ENCODE data around the gene SFXN2.
"Not testable (repeated sequence)": the region's sequence is repeated elsewhere in the genome, so short reads cannot be mapped to it uniquely, and the experiment has no call there.

Gene SFXN2, protein sequence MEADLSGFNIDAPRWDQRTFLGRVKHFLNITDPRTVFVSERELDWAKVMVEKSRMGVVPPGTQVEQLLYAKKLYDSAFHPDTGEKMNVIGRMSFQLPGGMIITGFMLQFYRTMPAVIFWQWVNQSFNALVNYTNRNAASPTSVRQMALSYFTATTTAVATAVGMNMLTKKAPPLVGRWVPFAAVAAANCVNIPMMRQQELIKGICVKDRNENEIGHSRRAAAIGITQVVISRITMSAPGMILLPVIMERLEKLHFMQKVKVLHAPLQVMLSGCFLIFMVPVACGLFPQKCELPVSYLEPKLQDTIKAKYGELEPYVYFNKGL

DNA sequence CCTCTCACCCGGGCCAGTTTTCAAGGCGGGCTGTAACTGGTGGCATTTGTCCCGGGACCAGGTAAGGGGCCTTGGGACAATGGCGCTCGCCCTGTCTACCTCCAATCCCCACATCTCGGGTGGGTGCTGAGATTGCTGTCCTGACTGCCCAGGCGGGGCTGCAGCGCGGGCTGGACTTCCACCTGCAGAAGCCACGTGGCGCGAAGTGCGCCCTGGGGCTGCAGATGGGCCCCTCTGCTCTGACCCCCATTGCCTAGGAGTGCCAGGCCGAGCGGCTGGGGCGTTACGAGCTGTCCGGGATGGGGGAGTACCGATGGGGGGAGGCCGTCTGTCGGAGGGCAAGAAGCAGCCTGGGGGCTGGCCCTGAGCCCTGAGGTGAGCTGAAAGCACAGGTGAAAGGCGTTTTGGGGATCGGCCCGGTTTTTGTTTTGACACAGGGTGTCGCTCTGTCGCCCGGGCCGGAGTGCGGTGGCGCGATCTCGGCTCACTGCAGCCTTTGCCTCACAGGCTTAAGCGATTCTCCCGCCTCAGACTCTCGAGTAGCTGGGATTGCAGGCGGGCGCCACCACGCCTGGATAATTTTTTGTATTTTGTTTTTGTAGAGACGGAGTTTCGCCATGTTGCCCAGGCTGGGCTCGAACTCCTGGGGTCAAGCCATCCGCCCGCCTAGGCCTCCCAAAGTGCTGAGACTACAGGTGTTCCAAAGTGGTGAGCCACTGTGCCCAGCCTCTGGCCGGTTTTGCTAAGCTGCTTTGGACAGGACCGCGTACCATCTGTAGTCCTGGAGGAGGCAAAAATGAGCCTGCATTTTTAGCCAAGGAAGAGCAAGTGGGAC is at the start of gene SFXN2:
TSS of gene SFXN2 (plus strand) at position 16 of the 835 bp plus-strand sequence. CDS start 12,001 bp downstream, outside the sequence.
- no peak for DNase-seq (ENCODE audit: low read depth)

DNA sequence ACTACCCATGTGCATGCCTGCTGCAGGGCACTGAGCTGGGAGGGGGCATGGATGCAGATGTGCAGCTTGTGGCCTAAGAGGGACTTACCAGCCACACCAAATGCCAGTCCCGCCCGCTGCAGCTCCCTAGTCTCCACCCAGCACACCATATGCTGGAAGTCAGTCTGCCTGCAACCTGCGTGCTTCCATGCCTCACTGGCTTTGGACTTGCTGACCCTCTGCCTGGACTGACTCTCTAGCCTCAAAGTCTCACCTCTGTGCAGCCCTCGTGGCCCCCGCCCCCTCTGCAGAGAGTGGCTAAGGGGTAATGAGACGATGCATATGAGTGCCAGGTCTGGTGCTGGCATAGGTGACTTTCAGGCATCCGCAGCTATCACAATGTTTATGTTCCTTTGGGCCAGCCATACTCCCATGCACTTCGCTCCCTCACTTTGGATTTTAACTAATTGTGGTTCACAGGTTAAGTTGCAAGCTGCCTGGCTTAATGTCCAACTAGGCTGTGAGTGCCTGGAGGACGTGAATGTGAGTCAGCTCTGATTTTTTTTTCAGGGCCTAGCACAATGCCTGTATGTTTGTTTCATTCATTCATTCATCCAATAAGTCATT is 48.4 kb upstream of the SFXN2 start:
- no peak for DNase-seq (ENCODE audit: low read depth)

DNA sequence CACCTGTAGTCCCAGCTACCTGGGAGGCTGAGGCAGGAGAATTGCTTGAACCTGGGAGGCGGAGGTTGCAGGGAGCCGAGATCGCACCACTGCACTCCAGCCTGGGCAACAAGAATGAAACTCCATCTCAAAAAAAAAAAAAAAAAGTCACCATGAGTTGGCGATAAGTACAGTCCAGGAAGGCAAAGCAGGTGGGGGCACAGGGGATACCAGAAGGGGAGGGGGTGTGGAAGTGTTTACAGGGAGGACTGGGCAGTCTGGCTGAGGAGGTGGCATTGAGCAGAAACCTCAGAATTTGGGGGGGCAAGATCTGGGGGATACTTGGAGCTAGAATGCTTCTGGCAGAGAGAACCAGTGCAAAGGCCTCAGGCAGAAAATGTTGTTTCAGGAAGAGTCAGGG is 47.0 kb upstream of the SFXN2 start:
- not testable (repeated sequence) for DNase-seq (ENCODE audit: low read depth)

DNA sequence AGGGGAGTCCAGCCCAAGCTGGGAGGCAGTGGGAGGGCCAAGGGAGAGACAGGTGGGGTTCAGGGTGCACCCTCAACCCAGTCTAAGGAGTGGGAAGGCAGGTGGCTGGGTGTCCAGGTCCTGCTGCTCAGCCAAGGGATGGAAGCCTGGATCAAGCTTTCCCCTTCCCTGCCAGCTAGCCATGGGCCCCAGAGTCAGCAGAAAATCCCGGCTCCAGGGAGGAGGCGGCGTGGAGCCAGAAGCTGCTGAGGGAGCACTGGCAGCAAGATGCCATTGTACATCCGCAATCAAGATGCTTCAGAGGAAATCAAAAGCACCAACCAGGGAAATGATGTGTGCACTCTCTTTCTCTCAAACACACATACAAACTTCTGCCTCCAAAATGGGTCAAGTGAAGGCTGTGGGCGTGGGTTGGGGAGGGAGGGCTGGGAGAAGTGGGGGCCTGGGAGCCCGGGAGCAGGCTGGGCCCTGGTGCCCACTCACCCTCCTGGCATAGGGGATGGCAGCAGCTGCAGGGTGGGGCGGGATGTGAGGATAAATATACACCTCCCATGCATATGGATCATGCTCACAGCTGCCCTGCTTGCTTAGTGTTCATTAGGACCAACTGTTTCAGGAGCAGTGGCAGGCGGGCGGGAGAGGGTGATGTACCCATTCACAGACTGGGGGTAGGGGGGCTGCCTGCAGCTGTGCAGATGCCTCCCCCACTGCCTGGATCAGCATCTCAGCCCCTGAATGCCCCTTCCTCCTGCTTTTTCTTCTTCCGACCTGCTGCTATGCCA is 45.9 kb upstream of the SFXN2 start:
- no peak for DNase-seq (ENCODE audit: low read depth)

DNA sequence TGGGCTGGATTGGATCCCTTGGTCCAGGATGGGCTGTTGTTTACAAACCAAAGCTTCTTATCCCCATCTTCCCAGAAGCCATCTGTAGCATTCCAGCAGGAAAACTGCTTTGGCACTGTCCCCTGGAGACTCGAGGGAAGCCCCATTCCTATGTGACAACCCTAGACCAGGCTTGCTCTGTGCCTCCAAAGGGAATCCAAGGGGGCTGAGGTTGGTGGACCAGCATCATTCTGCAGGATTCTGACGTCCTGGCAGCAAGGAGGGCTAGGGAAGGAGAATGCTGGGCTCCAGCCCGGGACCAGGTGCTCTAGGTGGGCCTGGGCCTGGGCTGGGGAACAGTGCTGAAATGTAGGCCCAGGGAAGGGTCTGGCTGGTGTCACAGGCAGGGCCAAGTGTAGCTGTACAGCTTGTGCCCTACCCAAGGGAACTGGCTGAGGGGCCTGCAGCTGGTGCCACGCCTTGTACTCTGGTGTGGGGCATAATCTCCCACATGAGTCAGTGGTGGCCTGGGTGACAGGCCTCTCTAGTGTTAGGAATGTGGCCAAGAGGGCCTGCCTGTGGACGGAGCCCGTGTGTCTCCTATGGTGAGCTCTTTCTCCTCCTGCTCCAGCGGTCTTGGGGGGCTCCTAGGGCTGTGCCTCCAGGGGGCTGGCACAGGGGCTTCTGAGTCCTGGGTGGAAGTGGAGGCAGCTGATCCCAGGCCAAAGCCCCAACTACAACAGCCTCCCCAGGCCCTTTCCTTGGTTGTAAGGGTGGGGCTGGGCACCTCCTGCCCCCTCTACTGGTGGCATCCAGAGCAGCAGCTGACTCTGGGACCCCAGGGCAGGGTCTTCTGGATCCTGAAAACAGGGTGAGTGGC is 45.0 kb upstream of the SFXN2 start:
- DNase-seq (ENCODE audit: low read depth) = no peak

DNA sequence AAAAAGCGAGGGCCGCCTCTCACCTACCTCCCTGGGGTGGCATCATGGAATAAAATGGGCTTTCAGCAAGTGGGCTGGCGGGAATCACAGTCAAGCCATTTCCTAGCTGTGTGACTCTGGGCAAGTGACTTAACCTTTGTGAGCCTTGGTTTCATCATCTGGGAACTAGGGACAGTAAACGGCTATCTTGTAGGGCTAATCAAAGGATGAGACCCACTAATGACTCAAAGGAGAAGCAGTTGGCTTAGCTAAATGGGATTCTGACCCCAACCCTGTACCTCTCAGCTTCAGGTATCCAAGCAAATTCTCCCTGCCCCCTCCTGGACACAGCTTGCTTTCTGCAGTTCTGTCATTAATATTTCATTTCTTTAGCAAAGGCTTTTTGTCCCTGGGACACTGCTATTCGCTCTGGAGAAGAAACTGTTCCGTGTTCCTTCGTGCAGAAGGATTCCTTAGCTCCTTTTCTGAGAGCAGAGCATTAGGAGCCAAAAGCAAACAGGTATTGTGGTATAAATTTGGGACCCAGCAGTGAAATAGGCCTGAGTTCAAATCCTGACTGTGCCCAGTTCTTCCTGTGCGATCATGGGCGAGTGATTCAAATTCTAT is 44.3 kb upstream of the SFXN2 start:
- no peak for DNase-seq (ENCODE audit: low read depth)

DNA sequence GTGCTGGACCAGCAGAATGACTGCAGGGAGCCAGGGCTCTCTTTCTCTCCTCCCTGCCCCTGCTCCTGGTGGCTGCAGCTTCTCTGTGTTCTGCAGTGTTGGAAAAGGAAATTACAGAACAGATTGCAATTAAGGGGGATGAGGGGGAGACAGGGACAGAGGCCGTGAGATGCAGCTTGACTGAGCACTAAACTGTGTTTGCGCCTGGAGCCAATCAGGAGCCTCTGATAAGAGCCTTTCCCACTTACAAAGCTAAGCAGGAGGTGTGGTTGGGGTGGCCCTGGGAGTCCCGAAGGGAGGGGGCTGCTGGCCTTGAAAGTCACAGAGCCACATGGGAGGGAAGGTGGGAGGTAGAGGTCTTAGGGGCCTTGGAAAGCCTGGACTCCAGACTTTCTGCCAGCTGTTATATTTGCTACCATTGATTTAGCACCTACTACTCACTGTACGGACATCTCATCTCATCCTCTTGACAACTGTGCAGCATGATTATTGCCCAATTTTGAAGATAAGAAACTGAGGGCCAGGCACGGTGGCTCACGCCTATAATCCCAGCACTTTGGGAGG is 43.5 kb upstream of the SFXN2 start:
- no peak for DNase-seq (ENCODE audit: low read depth)

DNA sequence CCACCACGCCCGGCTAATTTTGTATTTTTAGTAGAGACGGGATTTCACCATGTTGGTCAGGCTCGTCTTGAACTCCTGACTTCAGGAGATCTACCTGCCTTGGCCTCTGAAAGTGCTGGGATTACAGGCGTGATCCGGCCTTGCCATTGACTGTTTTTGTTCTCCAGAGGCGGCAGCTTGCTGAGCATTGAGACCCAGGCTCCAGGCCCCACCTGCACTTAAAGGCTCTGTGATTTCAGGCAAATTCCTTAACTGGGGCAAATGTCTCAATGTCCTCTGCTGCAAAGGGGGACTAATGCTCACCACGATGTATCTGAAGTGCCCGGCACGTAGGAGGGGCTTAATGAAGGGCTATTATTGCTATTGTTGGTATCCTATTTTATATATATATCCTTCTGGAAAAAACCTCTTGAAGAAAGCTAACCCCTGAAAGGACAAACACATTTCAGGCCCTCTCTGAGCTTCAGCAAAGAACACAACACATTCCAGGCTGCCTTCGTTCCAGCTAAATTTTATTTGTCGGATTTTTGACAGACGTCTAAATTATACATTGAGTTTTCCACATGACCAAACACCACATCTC is 41.1 kb upstream of the SFXN2 start:
- DNase-seq (ENCODE audit: low read depth) = no peak

DNA sequence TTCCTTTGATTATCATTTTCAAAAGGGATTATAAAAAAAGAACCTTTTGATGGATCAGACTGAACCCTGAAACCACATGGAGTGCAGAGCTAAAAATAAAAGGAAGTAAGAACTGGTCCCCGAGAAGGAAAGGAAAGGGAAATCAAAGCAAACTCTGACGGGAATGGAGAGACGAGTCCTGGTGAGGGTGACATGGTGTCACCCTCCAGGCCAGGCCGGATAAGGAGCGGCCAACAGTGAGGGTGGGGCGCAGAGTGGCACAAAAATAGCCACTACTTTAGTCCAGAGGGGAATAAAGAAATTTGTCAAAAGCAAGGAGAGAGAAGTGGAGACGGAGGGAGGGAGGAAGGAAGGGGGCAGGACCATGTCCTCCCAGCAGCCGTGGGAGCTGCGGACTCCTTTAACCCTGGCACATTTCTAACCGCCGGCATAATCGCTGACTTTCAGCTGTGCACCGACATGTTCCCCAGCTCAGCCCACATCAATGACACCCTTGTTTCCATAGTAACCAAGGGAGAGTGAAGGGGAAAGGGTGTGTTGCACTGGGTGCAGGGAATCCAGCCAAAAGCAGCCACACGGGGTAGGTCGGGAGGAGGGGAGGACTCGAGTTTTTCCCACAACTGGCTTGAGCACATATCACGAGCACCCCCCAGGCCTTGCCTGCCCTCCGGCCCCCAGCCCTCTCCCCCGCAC is 40.5 kb upstream of the SFXN2 start:
- DNase-seq (ENCODE audit: low read depth) = no peak

DNA sequence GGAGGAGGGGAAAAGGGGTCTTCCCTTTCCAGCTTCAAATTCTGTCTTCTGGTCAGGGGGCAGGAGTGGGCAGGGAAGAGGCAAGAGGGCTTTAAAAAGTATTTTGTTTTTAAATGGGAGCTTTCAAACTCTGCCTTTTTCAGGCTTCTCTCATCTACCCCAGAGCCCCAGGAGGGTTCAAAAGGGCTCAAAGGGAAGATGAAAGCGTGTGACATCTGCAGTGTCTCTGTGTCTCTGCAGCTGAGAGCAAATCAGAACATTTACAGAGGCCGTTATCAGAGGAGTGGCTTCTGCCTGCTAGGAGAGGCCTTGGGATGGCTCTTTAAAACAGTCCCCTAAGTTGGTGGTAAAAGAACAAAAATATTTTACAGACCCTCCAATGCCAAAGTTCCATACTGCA is 39.9 kb upstream of the SFXN2 start:
- no peak for DNase-seq (ENCODE audit: low read depth)

DNA sequence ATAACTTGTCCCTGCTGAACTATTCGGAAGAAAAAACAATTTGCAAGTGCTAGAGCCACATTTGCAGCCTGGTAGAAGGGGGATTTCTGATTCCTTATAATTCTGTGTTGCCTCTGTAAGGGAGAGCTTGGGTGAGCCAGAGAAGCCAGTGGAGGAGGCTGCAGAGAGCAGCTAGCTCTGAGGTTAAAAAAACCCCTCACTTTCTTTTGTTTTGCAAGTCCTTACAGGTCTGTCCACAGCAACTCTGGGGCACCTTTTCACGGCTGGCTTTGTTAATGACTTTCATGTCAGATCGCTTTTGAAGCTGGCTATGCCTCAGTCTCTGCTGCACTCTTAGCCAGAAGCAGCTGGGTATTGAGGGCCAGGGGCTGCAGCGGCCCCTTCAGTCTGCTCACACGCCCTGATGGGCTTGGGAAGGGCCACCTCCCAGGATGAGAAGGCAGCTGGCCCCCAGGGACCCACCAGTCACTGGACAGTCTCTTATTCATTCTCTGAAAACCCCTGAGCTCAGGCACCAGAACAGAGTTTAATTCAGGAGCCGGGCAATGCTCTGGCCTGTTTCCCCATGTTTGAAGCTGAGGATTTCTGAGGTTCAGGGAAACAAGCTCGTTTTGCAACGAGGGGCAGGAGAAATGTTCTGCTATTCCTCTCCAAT is 39.3 kb upstream of the SFXN2 start:
- DNase-seq (ENCODE audit: low read depth) = no peak

DNA sequence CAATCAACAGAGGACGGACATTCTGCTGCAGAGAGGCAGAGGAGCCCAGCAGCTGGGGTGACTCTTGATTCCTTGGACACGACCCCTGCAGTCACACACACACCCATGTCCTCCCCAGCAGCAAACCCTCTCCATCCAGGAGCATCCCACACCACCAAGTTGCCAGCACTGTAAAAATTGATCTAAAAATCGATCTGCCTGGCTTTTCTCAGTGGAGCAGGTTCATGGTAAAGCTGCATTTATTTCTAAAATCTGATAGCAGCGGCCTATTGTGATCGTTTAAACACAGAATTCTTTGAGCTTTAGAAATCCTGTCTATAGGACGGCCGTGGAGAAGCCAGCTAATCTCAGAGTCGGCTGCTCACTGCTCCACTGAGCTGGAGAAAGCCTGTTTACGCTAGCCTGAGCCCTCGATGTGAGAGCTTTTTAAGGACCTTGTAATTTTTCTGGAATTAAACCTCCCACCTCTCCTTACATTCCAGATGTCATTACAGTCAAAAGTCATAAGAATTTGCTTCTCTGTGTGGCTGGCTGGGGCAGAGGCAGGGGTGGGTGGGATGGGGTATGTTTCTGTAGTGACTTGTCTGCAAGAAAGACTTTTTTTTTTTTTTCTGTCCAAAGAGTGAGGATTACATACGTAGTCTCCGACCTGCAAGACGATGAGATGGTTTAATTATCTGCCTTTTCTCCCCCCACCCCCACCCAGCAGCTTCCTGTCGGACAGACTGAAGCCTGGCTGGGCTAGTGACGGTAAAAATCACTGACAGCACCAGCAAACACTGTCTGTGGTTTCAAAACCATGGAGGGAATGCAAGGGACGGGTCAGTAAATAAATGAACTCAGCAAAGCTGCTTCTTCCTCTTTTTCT is 38.5 kb upstream of the SFXN2 start:
- DNase-seq (ENCODE audit: low read depth) = no peak

DNA sequence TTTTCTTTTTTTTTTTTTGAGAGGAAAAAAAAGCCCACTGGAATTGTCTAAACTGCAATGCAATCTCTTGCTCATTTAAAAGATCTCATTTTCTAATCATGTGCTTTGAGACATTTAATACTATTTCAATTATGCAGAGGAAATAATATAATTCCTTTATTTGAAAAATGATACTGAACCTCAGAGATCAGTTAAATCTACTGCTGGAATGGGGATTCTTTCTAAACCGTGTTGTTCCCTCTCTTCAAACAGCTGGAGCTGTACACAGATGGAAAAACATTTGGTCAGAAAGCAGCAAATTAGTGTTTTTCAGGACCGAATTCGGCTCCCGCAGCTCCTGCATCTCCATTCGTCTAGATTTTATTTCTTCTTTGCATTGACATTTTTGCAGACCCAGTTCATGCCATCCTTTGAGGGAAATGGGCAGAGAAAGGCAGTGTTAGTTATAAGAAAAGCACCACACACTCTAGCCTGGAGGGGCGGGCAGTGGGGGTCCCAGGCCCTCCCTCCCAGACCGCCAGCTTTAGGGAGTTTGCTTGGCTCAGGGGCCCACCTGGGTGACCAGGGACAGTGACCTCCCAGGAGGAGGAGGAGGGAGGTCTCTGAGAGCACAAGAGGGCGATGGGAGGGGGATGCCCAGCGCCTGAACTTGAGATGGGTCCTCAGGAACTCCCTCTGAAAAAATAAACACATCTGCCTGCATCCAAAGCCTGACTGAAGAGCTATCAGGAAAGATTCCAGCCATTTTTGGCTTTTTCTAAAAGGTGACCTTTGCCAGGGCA is 37.7 kb upstream of the SFXN2 start:
- DNase-seq (ENCODE audit: low read depth) = no peak

DNA sequence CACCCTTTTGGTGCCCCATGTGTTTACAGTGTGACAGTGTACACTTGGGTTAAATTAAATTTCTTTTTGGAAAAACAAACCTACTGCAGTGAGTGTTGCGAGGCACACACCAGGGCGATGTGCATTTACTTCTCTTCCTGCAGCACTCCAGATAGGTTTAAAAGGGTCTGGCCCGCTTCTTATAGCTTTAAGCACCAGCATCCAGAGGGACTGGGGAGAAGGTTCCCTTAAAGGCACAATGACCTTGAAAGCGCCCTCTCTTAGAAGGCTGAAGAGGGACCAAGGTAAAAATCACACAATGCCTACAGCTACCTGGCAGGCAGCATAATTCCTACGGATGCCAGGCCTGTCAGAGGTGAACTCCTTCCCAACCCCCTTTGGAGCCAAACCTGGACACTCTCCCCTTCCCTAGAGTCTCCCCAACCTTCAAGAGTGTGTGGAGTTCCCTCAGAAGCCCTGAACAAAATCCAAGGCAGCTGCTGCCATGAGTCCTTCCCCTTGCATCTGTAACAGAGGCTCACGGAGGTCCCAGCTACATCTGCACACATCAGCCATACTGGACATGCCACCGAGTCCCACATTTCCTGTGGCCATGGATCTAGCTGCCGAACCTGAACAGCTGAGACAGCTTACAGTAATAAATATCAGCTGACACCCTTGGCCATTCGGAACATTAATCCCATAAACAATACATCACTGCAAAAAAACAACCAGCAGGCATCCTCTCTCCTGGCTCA is 36.9 kb upstream of the SFXN2 start:
- no peak for DNase-seq (ENCODE audit: low read depth)

DNA sequence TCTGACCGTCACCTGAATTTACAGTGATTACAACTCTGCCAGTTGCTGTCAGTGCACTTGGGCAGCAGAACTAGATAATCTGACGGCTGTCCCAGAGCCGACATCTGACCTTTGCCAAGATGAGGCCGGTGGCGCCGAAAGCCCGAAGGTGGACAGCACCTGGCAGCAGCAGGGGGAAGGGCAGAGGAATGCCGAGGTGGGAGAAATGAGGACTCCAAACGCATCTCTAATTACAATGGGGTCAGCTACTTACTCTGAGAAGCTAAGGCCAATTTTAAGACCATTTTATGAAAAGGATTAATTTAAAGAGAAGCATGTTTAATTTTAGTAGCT is 36.4 kb upstream of the SFXN2 start:
- DNase-seq (ENCODE audit: low read depth) = no peak

DNA sequence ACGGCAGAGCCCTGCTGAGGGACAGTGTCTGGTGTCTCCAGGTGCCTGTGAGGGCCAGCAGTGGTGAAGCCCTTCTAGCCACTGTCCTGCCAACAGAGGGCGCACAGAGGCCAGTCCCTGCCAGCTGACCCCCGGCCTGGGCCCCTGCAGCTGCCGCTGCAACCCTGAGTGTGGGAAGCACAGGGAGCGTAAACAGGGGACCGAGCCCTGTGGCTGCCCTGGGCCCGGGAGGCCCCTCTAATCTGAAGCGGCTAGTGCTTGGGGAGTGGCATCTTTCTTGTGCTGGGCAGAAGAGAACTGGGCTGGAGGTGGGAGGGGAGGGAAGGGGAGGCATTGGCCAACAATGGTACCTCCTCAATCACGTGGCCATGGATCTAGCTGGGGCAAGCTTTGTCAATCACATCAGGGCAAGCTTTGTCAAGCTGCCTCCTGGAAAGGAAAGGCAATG is 35.6 kb upstream of the SFXN2 start:
- no peak for DNase-seq (ENCODE audit: low read depth)

DNA sequence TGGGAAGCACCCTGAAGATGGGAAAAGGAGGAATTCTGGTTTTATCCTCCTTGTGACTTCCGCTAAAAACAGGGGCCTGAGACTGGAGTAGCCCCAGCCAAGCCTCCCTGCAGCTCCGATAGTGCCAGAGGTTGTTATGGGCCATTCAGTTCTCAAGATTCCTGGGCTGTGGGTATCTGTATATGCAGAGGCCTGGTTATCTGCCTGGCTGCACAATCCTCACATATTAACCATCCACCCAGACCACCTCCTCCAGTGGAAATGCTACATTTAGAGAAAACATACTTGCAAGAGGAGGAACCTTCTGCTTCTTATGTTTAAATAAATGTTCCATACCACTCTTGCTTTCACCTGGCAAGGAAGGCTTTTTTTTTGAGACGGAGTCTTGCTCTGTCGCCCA is 34.8 kb upstream of the SFXN2 start:
- DNase-seq (ENCODE audit: low read depth) = no peak

Data from HS-27A (cell line).